ENCODE results near the gene ADGRE2.
"Not testable (repeated sequence)": the region's sequence is repeated elsewhere in the genome, so short reads cannot be mapped to it uniquely, and the experiment has no call there.

DNA sequence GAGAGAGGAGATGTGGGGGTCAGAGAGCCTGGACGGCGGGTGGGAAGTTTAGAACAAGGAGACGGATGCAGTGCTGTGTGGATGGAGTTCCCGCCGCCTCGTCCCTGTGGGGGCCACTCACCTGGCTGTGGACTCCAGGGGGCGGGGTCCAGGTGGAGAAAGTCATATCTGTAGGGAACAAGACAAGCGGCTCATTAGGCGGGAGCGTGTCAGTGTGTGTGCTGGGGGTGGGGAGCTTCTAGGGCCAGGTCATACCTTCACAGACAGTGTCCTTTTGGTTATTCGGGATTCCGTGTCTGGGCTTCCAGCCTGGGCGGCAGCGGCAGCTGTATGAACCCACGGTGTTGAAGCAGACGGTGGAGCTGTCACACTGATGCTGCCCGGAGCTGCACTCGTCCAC is 13.0 kb downstream of the ADGRE2 start:
- not testable (repeated sequence) for TF ChIP-seq POLR2A (IDR thresholded peaks at IDR 0.05)
- TF ChIP-seq, protein P1, sequence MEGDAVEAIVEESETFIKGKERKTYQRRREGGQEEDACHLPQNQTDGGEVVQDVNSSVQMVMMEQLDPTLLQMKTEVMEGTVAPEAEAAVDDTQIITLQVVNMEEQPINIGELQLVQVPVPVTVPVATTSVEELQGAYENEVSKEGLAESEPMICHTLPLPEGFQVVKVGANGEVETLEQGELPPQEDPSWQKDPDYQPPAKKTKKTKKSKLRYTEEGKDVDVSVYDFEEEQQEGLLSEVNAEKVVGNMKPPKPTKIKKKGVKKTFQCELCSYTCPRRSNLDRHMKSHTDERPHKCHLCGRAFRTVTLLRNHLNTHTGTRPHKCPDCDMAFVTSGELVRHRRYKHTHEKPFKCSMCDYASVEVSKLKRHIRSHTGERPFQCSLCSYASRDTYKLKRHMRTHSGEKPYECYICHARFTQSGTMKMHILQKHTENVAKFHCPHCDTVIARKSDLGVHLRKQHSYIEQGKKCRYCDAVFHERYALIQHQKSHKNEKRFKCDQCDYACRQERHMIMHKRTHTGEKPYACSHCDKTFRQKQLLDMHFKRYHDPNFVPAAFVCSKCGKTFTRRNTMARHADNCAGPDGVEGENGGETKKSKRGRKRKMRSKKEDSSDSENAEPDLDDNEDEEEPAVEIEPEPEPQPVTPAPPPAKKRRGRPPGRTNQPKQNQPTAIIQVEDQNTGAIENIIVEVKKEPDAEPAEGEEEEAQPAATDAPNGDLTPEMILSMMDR (IDR thresholded peaks at IDR 0.05), result not testable (repeated sequence)
